Loucy (cell line): ENCODE data around the gene FAM90A1.
"Not testable (repeated sequence)": the region's sequence is repeated elsewhere in the genome, so short reads cannot be mapped to it uniquely, and the experiment has no call there.

Source experiments
- EZH2phosphoT487 ChIP-seq: fragments of 200-600 bp; IDR thresholded peaks from 2 replicates; pipeline ENCODE4 v1.6.1; 2018; ENCODE audit warnings: antibody characterized with exemption, mild to moderate bottlenecking, moderate library complexity, borderline replicate concordance
- TF ChIP-seq, protein P1 (sequence below): fragments of 200-600 bp; sonication (generic); conservative IDR thresholded peaks from 2 replicates; pipeline ENCODE4 v1.5.1; 2014; ENCODE audit warnings: mild to moderate bottlenecking, antibody characterized with exemption, low read length

DNA sequence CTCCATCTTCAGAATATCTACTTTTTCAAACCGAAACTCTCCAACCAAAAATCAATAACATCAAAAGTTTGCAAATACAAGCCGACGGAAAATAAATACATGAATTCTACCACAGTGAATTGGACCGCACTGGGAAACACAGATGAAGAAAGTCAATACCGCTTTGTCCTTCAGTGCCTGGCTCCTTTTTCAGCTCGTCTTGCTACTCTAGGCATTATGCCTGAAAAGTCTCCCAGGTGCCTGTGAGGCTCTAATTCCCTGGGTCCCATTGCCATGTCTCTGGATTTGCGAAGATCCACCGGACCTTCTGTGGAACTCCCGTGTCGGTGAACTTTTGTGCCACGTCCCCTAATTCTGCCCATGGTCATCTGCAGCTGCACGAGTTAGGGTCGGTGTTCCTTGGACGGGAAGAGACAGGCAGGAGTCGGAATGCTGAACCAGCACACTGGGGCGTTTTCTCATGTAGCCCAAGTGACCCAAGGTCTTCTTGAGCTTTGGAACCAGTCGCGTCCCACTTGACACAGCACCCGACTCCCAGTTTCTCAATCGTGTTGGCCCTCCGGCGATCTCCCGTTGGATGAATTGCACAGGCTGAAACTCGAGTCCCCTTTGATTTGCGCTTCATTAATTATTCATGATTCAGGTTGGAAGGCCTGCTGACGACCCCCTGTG, 8.6 kb downstream of the FAM90A1 start:
- TF ChIP-seq, protein P1, sequence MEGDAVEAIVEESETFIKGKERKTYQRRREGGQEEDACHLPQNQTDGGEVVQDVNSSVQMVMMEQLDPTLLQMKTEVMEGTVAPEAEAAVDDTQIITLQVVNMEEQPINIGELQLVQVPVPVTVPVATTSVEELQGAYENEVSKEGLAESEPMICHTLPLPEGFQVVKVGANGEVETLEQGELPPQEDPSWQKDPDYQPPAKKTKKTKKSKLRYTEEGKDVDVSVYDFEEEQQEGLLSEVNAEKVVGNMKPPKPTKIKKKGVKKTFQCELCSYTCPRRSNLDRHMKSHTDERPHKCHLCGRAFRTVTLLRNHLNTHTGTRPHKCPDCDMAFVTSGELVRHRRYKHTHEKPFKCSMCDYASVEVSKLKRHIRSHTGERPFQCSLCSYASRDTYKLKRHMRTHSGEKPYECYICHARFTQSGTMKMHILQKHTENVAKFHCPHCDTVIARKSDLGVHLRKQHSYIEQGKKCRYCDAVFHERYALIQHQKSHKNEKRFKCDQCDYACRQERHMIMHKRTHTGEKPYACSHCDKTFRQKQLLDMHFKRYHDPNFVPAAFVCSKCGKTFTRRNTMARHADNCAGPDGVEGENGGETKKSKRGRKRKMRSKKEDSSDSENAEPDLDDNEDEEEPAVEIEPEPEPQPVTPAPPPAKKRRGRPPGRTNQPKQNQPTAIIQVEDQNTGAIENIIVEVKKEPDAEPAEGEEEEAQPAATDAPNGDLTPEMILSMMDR: not testable (repeated sequence)
- not testable (repeated sequence) for TF ChIP-seq EZH2phosphoT487
